Stimulated activated CD8-positive, alpha-beta memory T cell treated with anti-CD3 and anti-CD28 coated beads, Interleukin-15, amount 100 ng/mL, for 48 hours (primary cell): ENCODE results near the gene TREML1.
"Not testable (repeated sequence)": the region's sequence is repeated elsewhere in the genome, so short reads cannot be mapped to it uniquely, and the experiment has no call there.

Experiments used
- DNase-seq, 2 donors: peaks; one replicate each; pipeline ENCODE4 v3.0.0-alpha.2; 2020; ENCODE audit warnings: low read depth in 2 of 2

TREML1 gene, protein sequence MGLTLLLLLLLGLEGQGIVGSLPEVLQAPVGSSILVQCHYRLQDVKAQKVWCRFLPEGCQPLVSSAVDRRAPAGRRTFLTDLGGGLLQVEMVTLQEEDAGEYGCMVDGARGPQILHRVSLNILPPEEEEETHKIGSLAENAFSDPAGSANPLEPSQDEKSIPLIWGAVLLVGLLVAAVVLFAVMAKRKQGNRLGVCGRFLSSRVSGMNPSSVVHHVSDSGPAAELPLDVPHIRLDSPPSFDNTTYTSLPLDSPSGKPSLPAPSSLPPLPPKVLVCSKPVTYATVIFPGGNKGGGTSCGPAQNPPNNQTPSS

GRCh38 chr6:41153992-41154625 lies at the start of gene TREML1:
Gene TREML1, minus strand, starts transcription at chr6:41154347. Its CDS starts 59 bp downstream, at chr6:41154288.
- no peak for DNase-seq

GRCh38 chr6:41201764-41202173 lies 47.6 kb upstream of the TREML1 start:
- DNase-seq: no peak

- peak in 1 of 2 donors; percentile 20 for DNase-seq
These were observed 47.0 kb upstream of the TREML1 start, which contains the start of gene TREML2 for GRCh38 chr6:41200901-41201763. Gene TREML2, minus strand, starts transcription at chr6:41201149. Its CDS starts 141 bp downstream, at chr6:41201008.

DNA sequence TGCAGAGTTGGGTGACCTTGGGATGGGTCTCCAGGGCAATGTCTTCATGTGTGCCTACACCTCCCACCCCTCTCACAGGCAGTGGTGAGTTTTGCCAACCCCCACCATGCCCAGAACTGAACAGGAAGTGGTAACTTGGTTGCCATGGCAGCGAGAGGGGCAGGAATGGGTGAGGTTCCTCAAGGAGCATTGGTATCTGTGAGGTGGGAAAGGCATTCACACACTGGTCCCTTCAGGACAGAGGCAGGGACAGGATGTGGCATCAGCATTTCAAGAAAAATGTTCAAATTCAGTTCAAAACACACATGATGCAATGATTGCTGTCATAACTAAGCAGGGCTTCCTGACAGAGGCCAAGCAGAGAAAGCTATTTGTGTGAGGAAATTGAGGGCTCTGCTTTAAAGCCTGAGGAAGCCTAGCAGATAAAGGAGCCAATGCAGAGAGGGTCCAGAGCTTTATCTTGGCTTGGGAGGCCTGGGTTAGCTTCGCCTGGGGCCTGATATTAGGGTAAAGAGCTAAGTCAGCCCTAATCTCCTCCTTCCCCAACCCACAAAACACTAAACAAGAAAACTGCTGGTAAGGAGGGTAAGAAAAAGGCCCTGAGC lies 46.3 kb upstream of the TREML1 start:
- DNase-seq: peak in 1 of 2 donors; percentile 38

DNA sequence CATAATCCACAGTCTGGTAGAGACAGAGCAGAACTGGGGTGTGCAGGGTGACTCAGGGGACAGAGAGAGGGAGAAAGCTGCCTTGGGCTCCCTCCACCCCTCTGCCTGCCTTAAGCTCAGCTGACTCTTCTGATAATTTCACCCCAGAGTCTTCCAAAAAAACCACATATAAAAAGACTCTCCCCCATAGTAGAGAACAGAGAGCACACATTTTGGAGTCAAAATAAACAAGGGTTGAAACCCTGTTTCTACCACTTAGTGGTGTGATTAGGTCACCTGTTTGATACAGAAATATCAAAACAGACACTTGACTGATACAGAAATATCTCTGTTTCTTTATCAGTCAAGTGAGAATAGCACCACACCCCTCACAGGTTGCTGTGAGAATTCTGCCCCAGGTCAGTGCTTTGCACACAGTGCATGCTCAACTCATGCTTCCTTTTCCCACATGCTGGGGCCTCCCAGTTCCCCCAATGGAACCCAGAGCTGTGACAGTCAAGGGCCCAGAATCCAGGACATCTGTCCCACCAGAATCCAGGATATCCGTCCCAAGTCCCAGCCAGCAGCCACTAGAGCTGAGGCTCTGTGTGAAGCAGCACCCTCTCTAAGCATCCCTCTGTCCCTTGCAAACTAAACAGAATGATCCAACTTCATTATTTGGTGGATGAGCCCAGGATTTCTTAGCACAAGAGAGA lies 45.6 kb upstream of the TREML1 start:
- DNase-seq: peak in 1 of 2 donors; percentile 22

- no peak for DNase-seq
These were observed 43.1 kb upstream of the TREML1 start for GRCh38 chr6:41197234-41197633.

DNA sequence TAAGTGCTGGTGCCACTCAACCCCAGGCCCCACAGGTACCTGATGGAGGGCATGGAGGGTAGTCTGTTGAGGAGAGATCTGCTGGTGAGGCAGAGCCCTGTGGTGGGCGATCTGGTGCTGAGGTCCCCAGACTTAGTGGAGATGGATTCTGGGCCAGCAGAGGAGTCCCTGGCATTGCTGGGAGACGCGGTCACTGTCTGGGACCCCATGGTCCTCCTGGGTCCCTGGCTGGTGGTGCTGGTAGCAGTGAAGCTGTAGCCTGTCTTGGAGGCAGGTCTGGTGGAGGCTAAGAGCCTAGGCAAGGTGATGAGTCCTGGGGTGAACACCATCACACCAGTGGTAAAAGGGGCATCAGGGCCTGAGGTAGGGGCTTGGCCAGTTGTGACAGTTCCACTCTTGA lies 40.2 kb upstream of the TREML1 start:
- no peak for DNase-seq

DNA sequence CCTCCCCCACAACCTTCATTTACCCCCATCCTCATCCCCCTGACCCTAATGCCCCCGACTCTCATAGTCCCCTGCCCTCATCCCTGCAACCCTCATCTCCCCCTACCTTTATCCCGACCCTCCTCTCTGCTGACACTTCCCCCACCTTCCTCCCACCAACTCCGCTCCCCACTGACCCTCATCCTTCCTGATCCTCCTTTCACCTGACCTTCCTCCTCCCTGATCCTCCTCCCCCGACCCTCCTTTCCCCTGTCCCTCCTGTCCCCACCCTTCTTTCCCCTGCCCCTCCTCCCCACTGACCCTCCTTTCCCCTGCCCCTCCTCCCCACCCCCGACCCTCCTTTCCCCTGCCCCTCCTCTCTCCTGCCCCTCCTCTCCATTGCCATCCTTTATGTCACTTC lies 39.7 kb upstream of the TREML1 start:
- DNase-seq: no peak

DNA sequence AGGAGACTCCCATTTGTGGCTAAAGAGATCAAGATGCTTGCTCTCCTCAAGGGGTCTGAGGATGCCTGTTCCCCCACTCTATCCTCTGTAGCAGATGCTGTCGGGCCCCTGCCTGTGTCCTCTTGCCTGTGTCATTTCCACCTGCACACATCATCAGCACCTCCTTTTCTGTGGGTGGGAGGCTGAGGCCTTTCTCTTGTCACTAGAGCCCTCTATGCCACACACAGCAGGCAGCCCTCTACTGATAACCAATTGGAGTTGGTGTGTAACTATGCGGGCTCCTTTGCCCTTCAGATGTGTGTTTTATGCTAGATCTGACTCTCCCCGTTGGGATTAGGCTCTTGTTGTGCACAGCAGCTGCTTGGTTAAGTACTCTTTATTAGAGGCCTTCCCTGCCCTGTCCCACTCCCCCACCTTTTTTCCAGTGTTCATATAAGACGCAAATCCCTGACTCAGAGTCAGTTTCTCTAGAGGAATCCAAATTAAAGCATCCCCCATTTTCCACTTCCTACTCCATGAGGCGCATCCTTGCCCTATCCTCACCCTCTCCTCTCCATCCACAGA lies 39.1 kb upstream of the TREML1 start:
- DNase-seq: no peak

DNA sequence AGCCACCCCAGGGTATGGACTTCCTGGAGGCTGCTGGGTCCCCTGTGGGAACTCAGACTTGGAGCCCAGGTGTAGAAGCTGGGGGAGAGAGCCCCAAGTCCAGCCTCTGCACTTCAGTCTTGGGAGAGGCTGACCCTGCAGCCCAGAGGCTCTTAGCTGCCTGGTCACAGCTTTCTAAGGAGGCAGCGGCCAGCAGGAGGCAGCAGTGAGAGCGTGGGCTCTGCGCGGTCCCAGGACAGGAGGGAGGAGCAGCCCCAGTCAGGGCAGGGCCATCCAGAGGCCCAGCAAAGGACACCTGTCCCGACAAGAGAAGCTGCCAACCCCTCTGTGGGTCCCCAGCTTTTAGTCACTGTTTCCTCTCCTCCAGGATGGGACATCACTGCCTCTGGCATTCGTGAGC lies 37.4 kb upstream of the TREML1 start:
- DNase-seq: no peak

GRCh38 chr6:41190791-41191190 lies 36.6 kb upstream of the TREML1 start:
- no peak for DNase-seq

DNA sequence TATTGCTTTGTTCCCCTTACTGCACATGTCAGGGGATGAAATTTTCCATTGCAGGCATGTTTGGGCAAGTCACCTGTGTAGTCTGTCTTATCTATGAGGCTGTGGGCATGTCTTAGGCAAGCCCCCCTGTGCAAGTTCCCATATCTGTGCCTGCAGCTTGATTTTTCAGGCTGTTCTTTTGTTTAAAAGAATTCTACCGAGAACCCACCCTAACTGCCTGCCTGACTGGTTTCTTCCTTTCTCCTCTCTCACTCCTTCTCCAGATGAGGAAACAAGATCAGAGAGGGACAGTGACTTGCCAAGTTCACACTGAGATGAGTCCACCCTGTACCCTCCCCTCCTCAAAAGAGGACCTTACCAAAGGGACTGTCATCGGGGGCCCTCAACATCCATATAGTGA lies 35.8 kb upstream of the TREML1 start:
- DNase-seq: no peak

DNA sequence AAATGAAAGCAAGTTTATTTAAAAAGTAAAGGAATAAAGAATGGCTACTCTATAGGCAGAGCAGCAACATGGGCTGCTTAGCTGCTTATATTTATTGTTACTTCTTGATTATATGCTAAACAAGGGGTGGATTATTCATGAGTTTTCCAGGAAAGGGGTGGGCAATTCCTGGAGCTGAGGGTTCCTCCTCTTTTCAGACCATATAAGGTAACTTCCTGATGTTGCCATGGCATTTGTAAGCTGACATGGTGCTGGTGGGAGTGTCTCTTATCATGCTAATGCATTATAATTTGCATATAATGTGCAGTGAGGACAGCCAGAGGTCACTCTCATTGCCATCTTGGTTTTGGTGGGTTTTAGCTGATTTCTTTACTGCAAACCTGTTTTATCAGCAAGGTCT lies 34.9 kb upstream of the TREML1 start:
- DNase-seq: not testable (repeated sequence)

DNA sequence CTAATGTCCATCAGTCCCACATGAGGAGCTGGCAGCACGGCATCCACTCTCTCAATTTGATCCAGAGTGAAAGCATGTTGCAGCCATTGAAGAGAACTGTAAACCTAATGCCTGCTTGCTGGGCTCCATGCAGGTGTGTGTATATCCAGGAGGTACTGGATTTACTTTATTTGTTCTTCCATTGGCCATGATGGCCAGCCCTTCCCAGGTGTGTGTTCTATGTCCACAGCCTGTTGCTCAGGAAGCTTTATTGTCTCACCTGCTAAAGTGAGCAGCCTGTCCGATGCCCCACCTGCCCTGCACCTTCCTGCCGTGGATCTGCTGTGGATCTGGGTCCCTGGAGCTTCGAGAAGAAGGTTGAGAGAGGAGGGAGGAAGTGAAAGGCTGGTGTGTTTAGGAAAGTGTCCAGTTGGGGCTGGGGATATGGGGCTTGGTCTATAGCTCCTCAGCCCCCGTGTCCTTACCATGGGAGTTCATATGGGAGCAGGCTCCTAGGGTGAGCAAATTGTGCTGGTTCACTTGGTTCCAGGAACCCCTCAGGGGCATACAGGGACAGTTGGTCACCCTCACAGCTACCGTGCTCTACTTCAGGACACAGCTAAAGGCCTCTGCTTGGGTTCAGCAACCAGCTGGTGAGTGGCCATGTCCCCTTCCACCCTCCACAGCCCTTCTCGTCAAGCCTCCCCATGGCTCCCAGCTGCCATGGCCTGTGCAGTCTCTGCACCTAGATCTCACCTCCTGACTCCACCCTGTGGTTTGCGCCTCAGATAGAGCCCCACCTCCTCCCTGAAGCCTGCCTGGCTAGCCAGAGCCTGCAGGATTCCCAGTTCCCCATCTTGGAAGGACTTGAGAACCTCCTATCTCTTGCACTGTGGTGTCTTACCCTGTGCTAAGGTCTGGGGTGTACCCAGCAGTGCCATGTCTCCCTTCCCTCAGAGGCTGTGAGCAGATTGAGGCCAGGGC lies 34.1 kb upstream of the TREML1 start:
- no peak for DNase-seq

GRCh38 chr6:41186031-41186562 lies 31.9 kb upstream of the TREML1 start:
- no peak for DNase-seq

DNA sequence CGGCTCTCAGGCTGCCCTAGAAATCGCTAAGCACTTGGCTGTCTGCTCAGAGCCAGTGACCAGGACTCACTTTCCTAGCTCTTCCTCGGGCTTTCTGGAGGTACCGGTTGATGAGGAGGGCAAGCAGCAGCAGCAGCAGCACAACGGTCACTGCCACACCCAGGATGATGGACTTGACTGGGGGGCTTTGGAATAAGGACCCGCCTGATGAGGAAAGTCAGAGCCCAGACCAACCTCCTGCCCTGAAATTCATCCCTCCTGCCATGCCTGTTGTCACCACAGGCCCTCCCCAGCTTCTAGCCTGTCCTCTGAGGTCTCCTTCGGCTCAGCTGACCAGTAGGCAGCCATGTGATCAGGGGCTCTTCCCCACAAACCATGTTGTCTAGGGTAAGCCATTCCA lies 30.6 kb upstream of the TREML1 start:
- no peak for DNase-seq

DNA sequence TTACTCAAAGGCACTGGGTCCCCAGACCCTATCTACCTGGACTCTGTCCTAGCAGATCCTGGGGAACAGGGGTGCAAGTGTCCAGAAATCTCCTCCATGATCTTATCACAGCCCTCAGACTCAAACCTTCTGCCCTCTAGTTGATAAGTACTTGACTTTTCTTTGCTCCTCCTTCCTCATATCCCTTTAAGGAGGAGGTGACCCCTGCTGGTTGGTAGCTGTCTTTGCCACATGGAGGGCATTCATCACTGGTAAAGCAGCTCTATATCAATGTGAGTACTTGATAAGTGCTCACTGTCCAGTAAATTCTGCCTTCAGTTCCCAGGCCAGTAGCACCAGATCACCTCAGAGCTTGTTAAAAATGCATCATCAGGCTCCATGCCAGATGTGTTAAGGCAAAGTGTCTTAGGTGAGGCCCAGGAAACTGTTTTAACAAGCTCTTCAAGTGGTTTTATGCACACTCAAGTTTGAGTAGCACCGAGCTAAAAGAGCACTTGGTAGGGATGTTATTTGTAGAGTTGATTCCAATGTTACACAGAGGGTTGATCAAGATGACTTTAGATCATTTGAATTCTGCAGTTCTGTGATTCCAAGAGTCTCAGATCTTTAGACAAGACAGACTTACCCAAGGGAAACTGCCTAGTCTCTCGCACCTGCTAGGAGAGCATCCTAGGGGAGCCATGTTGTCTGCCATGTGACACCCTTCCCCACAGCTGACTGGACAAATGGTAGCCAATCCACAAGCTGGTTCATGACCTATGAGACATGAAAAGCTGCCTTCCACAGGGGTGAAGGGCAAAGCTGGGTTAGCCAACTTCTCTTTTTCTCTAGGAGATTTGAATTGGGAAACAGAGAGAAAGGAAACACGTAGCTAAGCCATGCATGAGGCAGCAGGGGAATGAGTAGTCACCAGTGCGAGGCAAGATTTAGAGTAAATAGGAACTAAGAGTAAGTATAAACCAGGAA lies 28.2 kb upstream of the TREML1 start:
- no peak for DNase-seq

- no peak for DNase-seq
These were observed 27.4 kb upstream of the TREML1 start for GRCh38 chr6:41181566-41181965.
